Peyer's patch (tissue), 4 donors: ENCODE results near the gene CTR9. TPM values are rescaled to one million over a fixed set of nuclear protein-coding genes. Genes with fewer than 3 reads are reported as not detected.
A peak's percentile ranks its signal among the peaks of the same experiment; 100 is the strongest.

Experiments
- DNase-seq, 3 donors: peaks; one replicate each; pipeline ENCODE4 v3.0.0-alpha.2; 2017 to 2019
- H3K27ac ChIP-seq, 4 donors: fragments of 200-600 bp; sonication (generic); one replicate each; pipeline ENCODE4 v1.5.1; 2016 to 2019
- H3K27me3 ChIP-seq, 2 donors: fragments of 200-600 bp; sonication (generic); one replicate each; pipeline ENCODE4 v1.5.1; 2019
- H3K36me3 ChIP-seq, 3 donors: fragments of 200-600 bp; sonication (generic); one replicate each; pipeline ENCODE4 v1.5.1; 2016 to 2019
- H3K4me1 ChIP-seq, 4 donors: fragments of 200-600 bp; sonication (generic); one replicate each; pipeline ENCODE4 v1.5.1; 2016 to 2019
- H3K4me3 ChIP-seq, 4 donors: fragments of 200-600 bp; sonication (generic); 1 replicate in 3 of 4; 2 replicates in 1 of 4; pipeline ENCODE4 v1.5.1; 2016 to 2019; ENCODE audit warnings: mild to moderate bottlenecking in 1 of 4
- H3K9me3 ChIP-seq, 4 donors: fragments of 200-600 bp; sonication (generic); one replicate each; pipeline ENCODE4 v1.5.1; 2016 to 2019; ENCODE audit warnings: mild to moderate bottlenecking in 1 of 4
- POLR2A ChIP-seq, 2 donors: fragments of 450-650 bp; IDR thresholded peaks; one replicate each; pipeline ENCODE4 v1.5.1; 2017; ENCODE audit warnings: antibody characterized with exemption in 2 of 2, mild to moderate bottlenecking in 2 of 2, moderate library complexity in 2 of 2
- total RNA-seq, 4 donors: library from RNA; depleted of rRNA; stranded (reverse); fragments of >200 nt; gene quantifications; one replicate each; pipeline ENCODE4 v1.1.0, GENCODE V29; 2016
- TF ChIP-seq, protein P1 (sequence below), 6 experiments: fragments of 450-650 bp in 4 of 6; fragments of 200-600 bp in 2 of 6; sonication (generic) in 1 of 6; IDR thresholded peaks; one replicate each; pipeline ENCODE4 v1.5.1; 2017 to 2019; ENCODE audit warnings: antibody characterized with exemption in 6 of 6, mild to moderate bottlenecking in 3 of 6, moderate library complexity in 1 of 6

The CTR9 gene
- total RNA-seq, 4 donors from 2014 or later = 15.0 to 31.0 (median 22.4) TPM

GRCh38 chr11:10805741-10806140, 54.7 kb downstream of the CTR9 start:
- Histone ChIP-seq H3K36me3 (peaks cover 4 to 62% (median 11%) of the 10 kb centered on the region in 3 donors), H3K9me3 (no peaks in the 10 kb centered on the region), H3K4me3 (no peak overlapping the region), H3K27me3 (no peaks in the 10 kb centered on the region), H3K4me1 (peaks cover 0 to 24% (median 6%) of the 10 kb centered on the region in 4 donors), H3K27ac (no peak overlapping the region)
- TF ChIP-seq POLR2A (IDR thresholded peaks at IDR 0.05) = no peak
- TF ChIP-seq, protein P1, sequence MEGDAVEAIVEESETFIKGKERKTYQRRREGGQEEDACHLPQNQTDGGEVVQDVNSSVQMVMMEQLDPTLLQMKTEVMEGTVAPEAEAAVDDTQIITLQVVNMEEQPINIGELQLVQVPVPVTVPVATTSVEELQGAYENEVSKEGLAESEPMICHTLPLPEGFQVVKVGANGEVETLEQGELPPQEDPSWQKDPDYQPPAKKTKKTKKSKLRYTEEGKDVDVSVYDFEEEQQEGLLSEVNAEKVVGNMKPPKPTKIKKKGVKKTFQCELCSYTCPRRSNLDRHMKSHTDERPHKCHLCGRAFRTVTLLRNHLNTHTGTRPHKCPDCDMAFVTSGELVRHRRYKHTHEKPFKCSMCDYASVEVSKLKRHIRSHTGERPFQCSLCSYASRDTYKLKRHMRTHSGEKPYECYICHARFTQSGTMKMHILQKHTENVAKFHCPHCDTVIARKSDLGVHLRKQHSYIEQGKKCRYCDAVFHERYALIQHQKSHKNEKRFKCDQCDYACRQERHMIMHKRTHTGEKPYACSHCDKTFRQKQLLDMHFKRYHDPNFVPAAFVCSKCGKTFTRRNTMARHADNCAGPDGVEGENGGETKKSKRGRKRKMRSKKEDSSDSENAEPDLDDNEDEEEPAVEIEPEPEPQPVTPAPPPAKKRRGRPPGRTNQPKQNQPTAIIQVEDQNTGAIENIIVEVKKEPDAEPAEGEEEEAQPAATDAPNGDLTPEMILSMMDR (IDR thresholded peaks at IDR 0.05) = no peak
- DNase-seq = no peak

- Histone ChIP-seq H3K27ac (no peak overlapping the region), H3K36me3 (peaks cover 4 to 57% (median 10%) of the 10 kb centered on the region in 3 donors), H3K4me3 (peak overlapping the region in 1 of 4 donors; percentile 97), H3K27me3 (no peaks in the 10 kb centered on the region), H3K9me3 (no peaks in the 10 kb centered on the region), H3K4me1 (peaks cover 0 to 24% (median 6%) of the 10 kb centered on the region in 4 donors)
- DNase-seq = no peak
- no peak for TF ChIP-seq POLR2A (IDR thresholded peaks at IDR 0.05)
- TF ChIP-seq, protein P1 (IDR thresholded peaks at IDR 0.05) = no peak
Observed at GRCh38 chr11:10806206-10806605, 55.2 kb downstream of the CTR9 start.

GRCh38 chr11:10807493-10808234, 56.6 kb downstream of the CTR9 start:
- TF ChIP-seq POLR2A (IDR thresholded peaks at IDR 0.05) = peak in 1 of 2 donors; percentile 9
- TF ChIP-seq, protein P1 (IDR thresholded peaks at IDR 0.05) = no peak
- Histone ChIP-seq H3K4me1 (peaks cover 0 to 24% (median 6%) of the 10 kb centered on the region in 4 donors), H3K9me3 (no peaks in the 10 kb centered on the region)

DNA sequence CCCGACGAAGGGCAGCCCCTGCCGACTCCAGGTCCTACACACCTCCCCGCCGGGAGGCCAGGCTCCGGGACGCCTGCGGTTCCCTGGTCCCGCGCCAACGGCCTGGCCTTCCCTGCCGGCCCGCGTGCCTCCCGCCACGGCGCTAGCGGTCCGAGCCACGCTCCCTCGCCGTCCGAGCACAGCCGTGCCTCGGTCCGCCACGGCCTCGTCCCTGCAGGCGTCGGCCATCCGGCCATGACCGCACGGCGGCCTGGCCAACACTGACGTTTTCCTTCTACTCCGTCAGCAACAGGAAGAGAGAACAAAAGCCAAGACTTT, 57.1 kb downstream of the CTR9 start:
- peaks cover 4 to 38% (median 6%) of the 10 kb centered on the region in 3 donors for H3K36me3 ChIP-seq
- no peaks in the 10 kb centered on the region for H3K9me3 ChIP-seq
- TF ChIP-seq, protein P1 (IDR thresholded peaks at IDR 0.05) = peak in 1 of 6 experiments; percentile 12
- no peak for TF ChIP-seq POLR2A (IDR thresholded peaks at IDR 0.05)
- H3K4me1 ChIP-seq = peaks cover 0 to 24% (median 6%) of the 10 kb centered on the region in 4 donors
- peak overlapping the region; percentile 92 to 97 (median 94) for H3K4me3 ChIP-seq
- no peak for DNase-seq
- no peaks in the 10 kb centered on the region for H3K27me3 ChIP-seq
- H3K27ac ChIP-seq = peak overlapping the region; percentile 94 to 98 (median 96)

More at GRCh38 chr11:10807493-10808234, 56.6 kb downstream of the CTR9 start:
- Histone ChIP-seq H3K27ac (peak overlapping the region; percentile 94 to 98 (median 96)), H3K4me3 (peak overlapping the region; percentile 92 to 97 (median 94)), H3K27me3 (no peaks in the 10 kb centered on the region), H3K36me3 (peaks cover 4 to 43% (median 6%) of the 10 kb centered on the region in 3 donors)
- peak; percentile 51 to 78 (median 75) for DNase-seq

DNA sequence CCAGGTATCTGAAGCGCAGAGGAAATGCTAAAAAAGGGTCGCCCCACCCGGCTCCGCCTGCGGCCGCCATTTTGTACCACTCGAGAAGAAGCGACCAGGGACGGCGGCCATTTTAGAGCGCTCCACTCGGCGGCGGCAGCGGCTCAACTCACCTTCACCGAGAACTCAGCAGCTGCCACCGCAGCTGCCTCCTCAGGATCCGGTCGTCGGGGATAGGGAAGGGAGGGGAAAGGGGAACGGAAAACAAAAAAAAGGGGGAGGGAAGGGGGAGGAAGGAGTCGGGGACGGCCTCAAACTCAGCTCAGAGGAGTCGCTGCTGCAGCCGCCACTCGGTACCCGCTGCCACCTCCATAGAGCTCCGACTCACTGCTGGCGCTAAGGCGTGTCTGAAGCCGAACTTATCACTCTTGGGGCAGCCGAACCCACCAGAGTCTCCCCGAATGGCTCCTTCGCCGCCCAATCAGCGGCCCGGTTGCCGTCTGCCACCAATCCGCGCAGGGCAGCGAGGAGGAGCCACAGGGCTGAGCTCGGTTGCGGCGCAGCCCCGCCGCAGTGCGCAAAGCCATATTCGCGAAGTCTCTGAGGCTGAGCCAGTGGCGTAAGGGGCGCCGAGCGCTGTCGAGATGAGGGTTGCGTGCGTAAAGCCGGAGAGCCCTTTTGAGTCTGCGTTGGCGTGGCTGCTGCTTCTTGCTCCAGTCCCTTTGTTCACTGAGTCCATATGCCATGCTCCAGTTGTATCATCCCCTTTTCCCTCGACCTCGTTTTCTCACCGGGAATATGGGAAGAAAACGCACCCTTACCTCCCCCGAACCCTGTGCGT, 57.7 kb downstream of the CTR9 start, which contains the start of gene EIF4G2:
TSS of gene EIF4G2 (minus strand) at position 374 of the 820 bp plus-strand sequence.
- TF ChIP-seq POLR2A (IDR thresholded peaks at IDR 0.05) = peak; percentile 99
- TF ChIP-seq, protein P1 (IDR thresholded peaks at IDR 0.05) = no peak
- peak within 1 kb of the TSS; percentile 92 to 97 (median 94) for H3K4me3 ChIP-seq
- DNase-seq = peak; percentile 98 to 99 (median 99)

More for the DNA sequence above, 57.7 kb downstream of the CTR9 start, which contains the start of gene EIF4G2:
- peak within 1 kb of the TSS; percentile 94 to 98 (median 96) for H3K27ac ChIP-seq
- H3K9me3 ChIP-seq = no peaks in the 10 kb centered on the region
- peaks cover 0 to 32% (median 2%) of the 10 kb centered on the region in 3 donors for H3K36me3 ChIP-seq
- H3K27me3 ChIP-seq = no peaks in the 10 kb centered on the region
- peaks cover 0 to 24% (median 6%) of the 10 kb centered on the region in 4 donors for H3K4me1 ChIP-seq
